ENCODE results near the gene CDH4.

CDH4 gene

DNA sequence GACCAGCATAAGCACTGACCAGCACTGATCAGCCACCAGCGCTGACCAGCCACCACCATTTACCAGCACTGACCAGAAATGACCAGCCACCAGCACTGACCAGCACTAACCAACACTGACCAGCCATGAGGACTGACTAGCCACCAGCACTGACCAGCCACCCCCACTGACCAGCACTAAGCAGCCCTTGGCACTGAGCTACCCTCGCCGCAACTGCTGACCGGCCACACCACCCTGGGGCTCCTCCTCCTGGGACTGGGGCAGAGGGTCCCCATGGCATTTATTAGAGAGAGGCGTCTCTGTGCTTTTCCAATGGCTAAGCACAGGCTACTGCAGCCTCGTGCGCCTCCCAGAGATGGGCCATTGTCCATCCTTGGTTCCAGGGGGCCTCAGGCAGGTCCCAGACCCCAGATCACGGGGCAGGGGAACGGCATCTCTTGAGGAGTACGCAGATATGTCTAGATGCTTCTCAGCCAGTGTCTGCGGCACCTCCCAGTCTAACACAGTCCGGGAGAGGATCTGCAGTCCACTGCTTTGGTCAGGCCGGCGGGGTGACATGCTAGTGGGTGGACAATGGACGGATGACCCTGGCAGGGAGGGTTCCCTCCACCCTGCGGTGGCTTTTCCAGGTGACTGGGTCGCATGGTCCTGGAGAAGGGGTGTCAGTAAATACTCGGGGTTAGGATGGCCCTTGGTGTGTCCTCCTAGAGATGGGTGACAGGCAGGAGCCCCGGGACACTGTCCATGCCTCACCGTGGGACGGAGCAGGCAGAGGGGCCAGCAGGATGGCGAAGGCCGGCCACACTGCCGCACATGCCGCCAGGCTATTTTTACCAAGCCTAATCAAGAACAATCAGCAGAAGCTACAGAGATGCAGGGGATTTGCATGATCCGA lies 645.6 kb downstream of the CDH4 start:
- DNase-seq: no peak

DNA sequence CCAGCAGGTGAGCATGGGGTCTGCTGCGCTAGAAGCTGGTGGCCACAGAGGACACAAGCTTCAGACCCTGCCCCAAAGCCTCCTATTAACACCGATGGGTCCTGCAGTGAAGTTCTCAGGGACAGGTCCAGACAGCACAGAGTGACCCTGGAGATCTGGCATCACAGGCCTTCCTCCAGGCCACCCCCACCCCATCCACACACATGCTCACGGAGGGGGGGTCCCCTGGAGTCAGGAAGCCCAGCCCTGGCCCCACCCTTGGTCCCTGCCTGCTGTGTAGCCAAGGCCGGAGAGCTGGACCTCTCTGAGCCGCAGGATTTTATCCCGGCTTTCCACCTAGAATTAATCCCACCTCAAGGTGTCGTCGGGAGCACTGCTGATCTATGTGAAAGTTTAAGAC lies 646.3 kb downstream of the CDH4 start:
- DNase-seq: no peak

DNA sequence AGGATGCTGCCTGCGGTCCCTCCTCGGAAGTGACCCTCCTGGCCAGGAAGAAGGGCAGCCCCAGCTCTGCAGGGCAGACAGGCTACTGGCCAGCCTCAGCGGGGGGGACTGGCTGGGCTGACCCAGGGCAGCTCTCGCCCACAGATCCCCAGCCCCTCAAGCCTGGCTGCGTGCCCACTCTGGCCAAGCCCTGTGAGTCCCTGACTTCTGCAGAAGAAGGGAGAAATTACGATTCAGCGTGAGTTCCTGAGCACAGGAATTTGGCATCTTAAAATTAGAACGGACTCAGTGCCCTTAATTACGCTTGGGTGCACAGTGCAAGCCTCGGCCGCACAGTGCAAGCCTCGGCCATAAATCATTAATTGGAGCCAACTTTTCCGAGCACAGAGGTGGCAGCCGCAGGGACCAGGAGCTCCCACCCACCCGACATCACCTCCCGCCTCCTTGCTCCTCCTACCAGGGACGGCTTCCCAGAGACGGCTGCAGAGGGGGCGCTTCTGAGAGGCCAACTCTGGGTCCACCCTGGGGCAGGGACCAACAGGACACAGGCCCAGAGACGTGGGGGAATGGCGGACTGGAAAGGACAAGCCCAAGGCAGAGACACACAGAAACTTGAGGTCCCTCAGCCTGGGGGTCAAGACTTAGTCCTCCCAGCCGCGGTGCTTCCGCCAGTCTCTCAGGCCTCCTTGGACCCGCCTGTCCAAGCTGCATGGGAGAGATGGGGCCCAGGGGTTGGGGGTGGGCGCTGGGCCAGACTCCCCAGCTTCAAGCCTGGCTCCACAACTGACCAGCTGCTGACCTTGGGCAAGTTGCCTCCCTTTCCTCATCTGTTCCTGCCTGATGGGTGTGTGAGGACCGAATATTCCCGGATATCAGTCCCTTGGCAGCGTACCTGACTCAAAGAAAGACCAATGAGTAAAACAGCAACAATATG lies 648.2 kb downstream of the CDH4 start:
- DNase-seq: no peak

- no peak for DNase-seq
These were observed 648.9 kb downstream of the CDH4 start for GRCh38 chr20:61900945-61901293.

- no peak for DNase-seq
These were observed 649.5 kb downstream of the CDH4 start for GRCh38 chr20:61901392-61902220.

- no peak for DNase-seq
These were observed 650.3 kb downstream of the CDH4 start for GRCh38 chr20:61902221-61902869.

DNA sequence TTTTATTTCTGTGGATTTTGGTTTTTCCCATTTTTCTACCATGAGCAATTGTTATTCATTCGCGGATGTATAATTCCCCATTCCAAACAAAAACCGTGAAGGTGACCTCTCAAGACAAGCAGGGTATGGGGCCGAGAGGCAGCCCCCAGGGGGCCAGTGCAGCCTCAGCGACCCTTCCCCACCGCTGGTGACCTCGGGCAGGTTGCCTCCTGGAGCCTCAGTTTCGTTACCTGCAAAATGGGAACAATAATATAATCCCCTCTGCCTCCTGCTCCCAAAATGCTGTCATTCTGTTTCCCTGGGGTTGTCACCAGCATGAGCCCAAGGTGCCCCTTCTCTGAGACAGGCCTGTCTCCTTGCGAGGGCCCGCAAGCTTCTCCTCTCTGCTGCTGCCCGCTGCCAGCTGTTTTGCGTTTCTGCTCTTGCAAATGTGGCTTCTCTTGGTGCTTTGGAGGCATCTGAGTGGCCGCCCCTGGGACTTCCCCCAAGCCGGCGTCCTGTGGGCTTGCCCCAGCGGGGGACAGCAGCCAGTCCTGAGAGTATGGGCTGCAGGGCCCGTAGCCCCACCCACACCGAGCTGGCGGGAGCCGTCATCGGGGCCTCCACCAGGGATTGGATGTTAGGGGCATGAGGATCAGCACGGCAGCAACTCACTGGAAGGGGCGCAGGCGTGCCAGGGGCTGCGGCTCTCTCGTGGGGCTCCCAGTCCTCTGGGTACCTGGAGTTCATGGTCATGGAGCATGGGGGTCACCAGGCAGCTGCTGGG lies 651.7 kb downstream of the CDH4 start:
- no peak for DNase-seq

DNA sequence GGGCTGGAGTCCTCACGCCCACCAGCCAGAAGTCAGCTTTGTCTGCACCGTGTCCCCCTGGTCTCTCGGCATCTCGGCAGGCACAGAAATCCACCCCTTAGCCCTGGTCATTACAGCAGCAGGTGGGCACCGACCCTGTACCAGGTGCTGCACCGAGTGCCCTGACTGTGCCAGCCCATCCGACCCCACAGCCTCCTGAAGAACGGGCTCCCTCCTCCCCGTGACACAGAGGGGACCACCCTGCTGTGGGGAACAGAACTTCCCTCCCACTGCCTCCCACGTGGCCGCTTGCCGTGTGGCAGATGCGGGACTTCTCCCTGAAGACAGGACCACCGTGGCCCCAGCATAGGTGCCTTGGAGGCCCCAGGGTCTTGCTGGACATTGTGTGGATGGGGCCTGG lies 652.4 kb downstream of the CDH4 start:
- no peak for DNase-seq

DNA sequence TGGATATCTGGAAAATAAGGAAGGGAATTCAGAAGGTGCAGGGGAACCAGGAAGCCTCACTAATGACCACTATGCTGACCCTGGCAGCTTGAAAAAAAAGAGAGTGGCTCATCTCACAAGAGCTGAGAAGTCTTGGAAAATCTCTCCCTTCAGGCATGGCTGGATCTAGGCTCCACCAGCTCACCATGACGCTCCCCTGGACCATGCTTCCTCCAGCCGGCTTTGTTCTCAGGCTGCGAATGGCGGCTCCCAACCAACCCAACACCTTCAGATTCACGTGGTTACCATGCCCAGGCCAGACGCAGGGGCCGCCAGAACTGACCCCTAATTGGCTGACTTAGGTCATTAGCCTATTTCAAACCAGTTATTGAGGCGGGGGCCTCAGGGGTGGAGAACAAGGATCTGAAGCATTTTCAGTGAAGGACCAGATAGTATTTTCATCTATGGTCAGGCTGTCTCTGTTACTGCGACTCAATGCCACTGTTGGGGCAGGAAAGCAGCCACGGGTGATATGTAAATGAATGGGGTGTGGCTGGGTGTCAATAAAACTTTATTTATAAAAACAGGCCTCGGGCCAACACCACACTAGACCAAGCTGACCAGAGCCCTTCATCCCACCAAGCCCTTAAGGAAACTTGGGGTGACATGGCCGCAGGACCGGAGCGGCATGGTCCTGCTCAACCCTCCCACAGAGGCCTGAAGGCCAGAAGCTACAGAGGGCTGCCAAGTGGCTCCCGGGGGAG lies 653.9 kb downstream of the CDH4 start:
- no peak for DNase-seq

- no peak for DNase-seq
These were observed 655.2 kb downstream of the CDH4 start for GRCh38 chr20:61907081-61907891.

DNA sequence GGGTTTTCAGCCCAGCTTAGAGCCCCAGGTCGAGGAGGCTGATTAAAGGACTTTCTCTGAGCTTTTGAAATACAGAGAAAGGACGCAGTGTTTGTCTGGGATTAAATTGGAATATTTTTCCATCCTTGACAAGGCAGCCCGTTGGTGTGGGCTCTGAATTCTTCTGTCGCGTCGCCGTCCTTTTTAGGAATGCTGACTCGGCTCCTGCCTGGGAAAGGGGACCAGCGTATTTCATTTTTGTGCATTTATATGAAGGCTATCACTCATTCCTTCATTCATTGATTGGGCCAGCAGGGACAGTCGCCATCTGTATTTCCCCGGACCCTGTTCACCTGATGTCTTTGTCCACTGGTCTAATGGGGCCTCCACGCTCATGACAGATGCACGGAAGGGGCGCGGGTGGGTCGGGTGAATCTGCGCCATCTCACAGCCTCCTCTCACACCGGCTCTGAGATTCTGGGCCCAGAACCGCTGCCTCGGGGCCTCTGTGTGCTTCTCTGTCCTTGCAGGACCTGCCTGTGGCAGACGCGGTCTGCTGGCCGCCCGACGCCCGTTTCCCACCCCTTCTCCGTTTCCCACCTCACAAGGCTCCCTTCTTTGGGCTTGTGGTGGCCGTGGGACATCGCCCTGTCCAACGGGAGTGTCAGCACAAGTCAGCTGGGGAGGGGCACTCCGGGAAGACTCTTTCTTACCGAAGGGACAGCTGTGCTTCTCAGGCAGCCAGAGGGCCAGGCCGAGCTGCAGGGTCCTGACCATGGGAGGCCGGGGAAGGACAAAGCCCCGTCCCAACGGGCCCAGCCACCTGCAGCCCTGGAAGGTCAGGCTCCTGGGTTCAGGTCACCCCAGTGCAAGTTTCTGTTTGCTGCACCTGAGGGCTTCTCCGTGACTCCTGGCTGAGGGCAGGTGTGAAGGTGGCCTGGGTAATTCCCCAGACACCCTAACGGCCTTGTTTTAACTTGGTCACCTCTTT lies 656.3 kb downstream of the CDH4 start:
- no peak for DNase-seq

DNA sequence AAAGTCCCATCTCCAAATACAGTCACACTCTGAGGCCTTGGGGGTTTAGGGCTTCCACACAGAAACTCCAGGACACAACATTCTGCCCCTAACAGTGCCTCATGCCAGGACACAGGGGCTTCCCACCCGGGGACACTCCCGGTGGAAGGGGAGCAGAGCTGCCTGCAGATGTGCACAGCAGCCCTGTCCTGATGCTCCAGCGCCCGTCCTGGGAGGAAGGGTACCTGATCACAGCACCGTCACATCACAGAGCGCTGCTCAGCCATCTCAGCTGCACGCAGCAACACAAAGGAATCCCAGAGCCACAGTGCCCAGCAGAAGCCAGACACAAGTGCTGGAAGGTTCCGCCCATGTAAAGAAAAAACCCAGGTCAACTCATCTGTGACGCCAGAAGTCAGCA lies 657.0 kb downstream of the CDH4 start:
- DNase-seq: no peak

DNA sequence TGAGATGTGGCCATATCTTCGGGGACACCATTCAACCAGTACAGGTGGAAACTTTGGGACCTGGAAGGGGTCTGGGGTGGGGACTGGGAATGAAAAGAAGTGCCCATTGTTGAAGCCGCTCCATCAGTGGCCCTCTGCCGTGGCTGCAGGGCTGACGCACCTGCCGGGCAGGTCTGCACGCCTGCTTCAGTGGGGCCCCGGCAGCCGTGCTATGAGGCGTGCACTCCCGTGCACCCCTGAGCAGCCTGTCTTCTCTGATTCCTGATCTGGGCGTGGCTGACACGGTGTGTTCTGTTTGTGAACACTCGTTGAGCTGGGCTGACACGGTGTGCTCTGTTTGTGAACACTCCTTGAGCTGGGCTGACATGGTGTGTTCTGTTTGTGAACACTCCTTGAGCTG lies 657.8 kb downstream of the CDH4 start:
- no peak for DNase-seq

GRCh38 chr20:61911824-61912223 lies 659.8 kb downstream of the CDH4 start:
- no peak for DNase-seq

GRCh38 chr20:61912665-61913422 lies 660.8 kb downstream of the CDH4 start:
- no peak for DNase-seq

GRCh38 chr20:61913423-61914225 lies 661.6 kb downstream of the CDH4 start:
- DNase-seq: no peak

DNA sequence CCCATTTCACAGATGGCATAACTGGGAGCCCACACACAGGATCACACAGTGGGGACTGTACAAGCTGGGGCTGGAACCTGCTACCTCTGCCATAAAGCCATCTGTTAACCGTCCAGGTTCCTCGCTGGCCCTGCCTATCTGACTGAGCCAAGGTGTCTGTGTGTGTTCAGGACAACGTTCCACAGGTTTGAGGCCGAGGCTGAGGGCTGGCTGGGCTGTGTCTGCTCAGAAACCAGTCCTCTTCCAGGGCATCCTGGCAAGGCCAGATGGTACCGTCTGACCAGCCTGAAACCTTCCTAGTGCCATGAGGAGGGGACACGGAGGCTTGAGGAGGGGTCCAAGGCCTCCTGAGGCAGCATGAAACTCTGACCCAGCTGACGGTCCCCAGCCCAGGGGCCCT lies 663.0 kb downstream of the CDH4 start:
- no peak for DNase-seq
